H9 (cell line): ENCODE measurements around the gene ARMH1. TPM values are rescaled to one million over a fixed set of nuclear protein-coding genes. Genes with fewer than 3 reads are reported as not detected.

Source experiments
- DNase-seq: peaks from one replicate; pipeline ENCODE4 v3.0.0-alpha.2; 2017
- H2AFZ ChIP-seq: one replicate; pipeline ENCODE4 v1.6.1; 2013; ENCODE audit warnings: mild to moderate bottlenecking, low read length, control low read depth, moderate library complexity
- H2AK5ac ChIP-seq: 2 replicates; pipeline ENCODE4 v1.6.1; 2013; ENCODE audit warnings: low read length, control low read depth, mixed read lengths; ENCODE audit not compliant: insufficient read length
- H2BK120ac ChIP-seq: one replicate; pipeline ENCODE4 v1.6.1; 2013; ENCODE audit warnings: low read depth, mild to moderate bottlenecking, low read length, control low read depth, inconsistent platforms; ENCODE audit not compliant: poor library complexity, severe bottlenecking
- H2BK12ac ChIP-seq: 2 replicates; pipeline ENCODE4 v1.6.1; 2013; ENCODE audit warnings: low read length, control low read depth, mixed read lengths, low read depth; ENCODE audit not compliant: insufficient read length
- H2BK15ac ChIP-seq: 2 replicates; pipeline ENCODE4 v1.6.1; 2013; ENCODE audit warnings: low read depth, low read length, control low read depth
- H2BK20ac ChIP-seq: one replicate; pipeline ENCODE4 v1.6.1; 2013; ENCODE audit warnings: low read depth, mild to moderate bottlenecking, low read length, control low read depth, inconsistent platforms; ENCODE audit not compliant: poor library complexity, severe bottlenecking
- H2BK5ac ChIP-seq: 2 replicates; pipeline ENCODE4 v1.6.1; 2013; ENCODE audit warnings: low read length, control low read depth, mixed read lengths; ENCODE audit not compliant: insufficient read length
- H3K14ac ChIP-seq: 2 replicates; pipeline ENCODE4 v1.6.1; 2013; ENCODE audit warnings: low read length, control low read depth; ENCODE audit not compliant: insufficient read depth
- H3K18ac ChIP-seq: 2 replicates; pipeline ENCODE4 v1.6.1; 2013; ENCODE audit warnings: low read depth, mild to moderate bottlenecking, mixed read lengths, low read length, control low read depth; ENCODE audit not compliant: insufficient read length
- H3K23ac ChIP-seq: 2 replicates; pipeline ENCODE4 v1.6.1; 2013; ENCODE audit warnings: low read length, control low read depth, mixed read lengths, low read depth; ENCODE audit not compliant: insufficient read length
- H3K23me2 ChIP-seq: 2 replicates; pipeline ENCODE4 v1.6.1; 2013; ENCODE audit warnings: low read depth, mild to moderate bottlenecking, mixed read lengths, low read length, control low read depth; ENCODE audit not compliant: insufficient read length, poor library complexity, severe bottlenecking
- H3K27ac ChIP-seq: 2 replicates; pipeline ENCODE4 v1.5.1; 2013; ENCODE audit warnings: low read length, control low read depth, mixed read lengths, low read depth; ENCODE audit not compliant: insufficient read length
- H3K27me3 ChIP-seq: 2 replicates; pipeline ENCODE4 v1.6.1; 2013; ENCODE audit warnings: low read length, control low read depth, inconsistent platforms; ENCODE audit not compliant: insufficient read depth
- H3K4ac ChIP-seq: 2 replicates; pipeline ENCODE4 v1.6.1; 2013; ENCODE audit warnings: low read depth, mild to moderate bottlenecking, control low read depth, inconsistent platforms, low read length, moderate library complexity
- H3K4me1 ChIP-seq: 2 replicates; pipeline ENCODE4 v1.6.1; 2013; ENCODE audit warnings: low read length, control low read depth, inconsistent platforms; ENCODE audit not compliant: insufficient read depth
- H3K4me2 ChIP-seq: 2 replicates; pipeline ENCODE4 v1.6.1; 2013; ENCODE audit warnings: low read length, control low read depth, mixed read lengths; ENCODE audit not compliant: insufficient read length, insufficient read depth
- H3K56ac ChIP-seq: 2 replicates; pipeline ENCODE4 v1.6.1; 2013; ENCODE audit warnings: low read depth, mild to moderate bottlenecking, mixed read lengths, low read length, control low read depth; ENCODE audit not compliant: insufficient read length
- H3K79me1 ChIP-seq: 2 replicates; pipeline ENCODE4 v1.6.1; 2013; ENCODE audit warnings: low read depth, mild to moderate bottlenecking, moderate library complexity, low read length, control low read depth, inconsistent platforms; ENCODE audit not compliant: insufficient read depth, poor library complexity, severe bottlenecking
- H3K79me2 ChIP-seq: 2 replicates; pipeline ENCODE4 v1.6.1; 2013; ENCODE audit warnings: low read length, control low read depth, inconsistent platforms; ENCODE audit not compliant: insufficient read depth
- H3K9ac ChIP-seq: 2 replicates; pipeline ENCODE4 v1.6.1; 2013; ENCODE audit warnings: low read length, control low read depth, mixed read lengths; ENCODE audit not compliant: insufficient read length; ENCODE audit errors: extremely low read depth
- H3K9me3 ChIP-seq: one replicate; pipeline ENCODE4 v1.6.1; 2013; ENCODE audit warnings: low read depth, low read length, inconsistent platforms; ENCODE audit not compliant: control insufficient read depth
- H3T11ph ChIP-seq: one replicate; pipeline ENCODE4 v1.6.1; 2013; ENCODE audit warnings: mild to moderate bottlenecking, low read length, control low read depth, inconsistent platforms
- H4K20me1 ChIP-seq: one replicate; pipeline ENCODE4 v1.6.1; 2013; ENCODE audit not compliant: control insufficient read depth, insufficient read length, insufficient read depth
- H4K5ac ChIP-seq: 2 replicates; pipeline ENCODE4 v1.6.1; 2013; ENCODE audit warnings: low read depth, mild to moderate bottlenecking, mixed read lengths, low read length, control low read depth; ENCODE audit not compliant: insufficient read length
- H4K8ac ChIP-seq: replicated peaks from 2 replicates; pipeline ENCODE4 v1.6.1; 2013; ENCODE audit warnings: low read length, control low read depth, mixed read lengths, low read depth; ENCODE audit not compliant: insufficient read length
- H4K91ac ChIP-seq: 2 replicates; pipeline ENCODE4 v1.6.1; 2013; ENCODE audit warnings: low read depth, mild to moderate bottlenecking, moderate library complexity, mixed read lengths, low read length, control low read depth; ENCODE audit not compliant: insufficient read length
- H3K27ac Mint-ChIP-seq, 3 experiments: 2 replicates in 2 of 3; 3 replicates in 1 of 3; pipeline ENCODE4 v1.8.0; 2020 to 2021; ENCODE audit warnings: mixed read lengths in 3 of 3, mild to moderate bottlenecking in 1 of 3, moderate library complexity in 1 of 3
- H3K27me3 Mint-ChIP-seq: 2 replicates; pipeline ENCODE4 v1.8.0; 2021; ENCODE audit warnings: low read depth, mild to moderate bottlenecking, moderate library complexity, mixed read lengths
- H3K36me3 Mint-ChIP-seq, 3 experiments: 2 replicates in 2 of 3; 3 replicates in 1 of 3; pipeline ENCODE4 v1.8.0; 2020 to 2021; ENCODE audit warnings: low read depth in 3 of 3, mixed read lengths in 3 of 3; ENCODE audit not compliant: insufficient read depth in 1 of 3
- H3K4me1 Mint-ChIP-seq, 2 experiments: 2 replicates each; pipeline ENCODE4 v1.8.0; 2020; ENCODE audit warnings: mixed read lengths in 2 of 2
- H3K4me3 Mint-ChIP-seq, 2 experiments: 2 replicates in 1 of 2; 3 replicates in 1 of 2; pipeline ENCODE4 v1.8.0; 2020 to 2021; ENCODE audit warnings: mild to moderate bottlenecking in 2 of 2, mixed read lengths in 2 of 2, moderate library complexity in 1 of 2
- H3K9me3 Mint-ChIP-seq, 2 experiments: 2 replicates in 1 of 2; 3 replicates in 1 of 2; pipeline ENCODE4 v1.8.0; 2020; ENCODE audit warnings: mild to moderate bottlenecking in 2 of 2, mixed read lengths in 2 of 2, moderate library complexity in 1 of 2
- CTCF ChIP-seq: fragments of 200-600 bp; sonication (generic); conservative IDR thresholded peaks from 3 replicates; pipeline ENCODE4 v1.8.0; 2021; ENCODE audit warnings: antibody characterized with exemption, mild to moderate bottlenecking
- WGBS: extraction: QIAGEN DNeasy Blood & Tissue Kit; methylation state at CpG from one replicate; pipeline ENCODE4 v1.1.7; 2013; ENCODE audit warnings: missing lambda C conversion rate, low lambda C conversion rate, mixed read lengths; ENCODE audit not compliant: insufficient read length; ENCODE audit errors: extremely low coverage; 5-methylcytosine and 5-hydroxymethylcytosine counted together
- total RNA-seq: library from RNA; stranded (reverse); gene quantifications from 2 replicates; pipeline ENCODE4 v1.2.1, GENCODE V29; 2021

The ARMH1 gene
- total RNA-seq, 1 experiment from 2014 or later = 1.0 TPM

- Histone ChIP-seq H4K20me1 (no peaks in the 10 kb centered on the region), H4K91ac (no peak overlapping the region), H2BK12ac (no peak overlapping the region), H3K4me2 (no peak overlapping the region), H3K4ac (no peak overlapping the region), H4K5ac (no peak overlapping the region), H3K4me1 (peaks cover 4% of the 10 kb centered on the region; the same call in 1 of the 2 replicates), H3K27ac (no peak overlapping the region), H2BK5ac (no peak overlapping the region), H3K56ac (no peak overlapping the region), H2AK5ac (no peak overlapping the region), H2BK15ac (no peak overlapping the region), H2BK20ac (no peak overlapping the region), H3K18ac (no peak overlapping the region), H3K79me1 (no peaks in the 10 kb centered on the region), H2BK120ac (no peak overlapping the region), H3T11ph (no peak overlapping the region), H3K27me3 (no peaks in the 10 kb centered on the region), H2AFZ (no peak overlapping the region), H3K9me3 (no peaks in the 10 kb centered on the region), H3K23ac (no peak overlapping the region), H3K79me2 (no peaks in the 10 kb centered on the region), H3K14ac (no peak overlapping the region; the same call in 1 of the 2 replicates), H3K23me2 (no peaks in the 10 kb centered on the region), H3K9ac (no peak overlapping the region), H4K8ac (no peak overlapping the region)
- Mint-ChIP-seq H3K9me3 (no peaks in the 10 kb centered on the region; a peak in 1 of 5 replicates), H3K36me3 (no peaks in the 10 kb centered on the region), H3K4me1 (peaks cover 23 to 28% of the 10 kb centered on the region in 2 experiments), H3K27ac (peak overlapping the region in 1 of 3 experiments; percentile 77; a peak in 1 of 7 replicates), H3K4me3 (no peak overlapping the region), H3K27me3 (no peaks in the 10 kb centered on the region)
- TF ChIP-seq CTCF = no peak
- WGBS = no CpG with 5 or more reads among the region's 9 CpGs
- no peak for DNase-seq
Observed at GRCh38 chr1:44660176-44660575, 14.3 kb upstream of the ARMH1 start.
